Activated CD8-positive, alpha-beta T cell treated with anti-CD3 and anti-CD28 coated beads for 36 hours (primary cell): ENCODE results near the gene MMRN2. TPM values are rescaled to one million over a fixed set of nuclear protein-coding genes. Genes with fewer than 3 reads are reported as not detected.

Source experiments
- ATAC-seq: fragments of 200-7000 bp; cut with Tn5 transposase; one replicate; pipeline ENCODE4 v1.10.0; 2021; ENCODE audit warnings: mild to moderate bottlenecking, moderate library complexity
- CTCF ChIA-PET: fragments of 350-600 bp; sonication (Branson Sonifier 250); formaldehyde crosslinking; loops from one replicate; lab custom pipeline; 2021; ENCODE audit warnings: antibody characterized with exemption; lab: Charles Lee
- POLR2A ChIA-PET: fragments of 350-600 bp; sonication (Branson Sonifier 250); formaldehyde crosslinking; loops from one replicate; lab custom pipeline; 2021; ENCODE audit warnings: antibody characterized with exemption; lab: Charles Lee
- DNase-seq: peaks from one replicate; pipeline ENCODE4 v3.0.0-alpha.2; 2020
- H3K27ac Mint-ChIP-seq: one replicate; pipeline ENCODE4 v1.8.0; 2021; ENCODE audit warnings: mild to moderate bottlenecking, mixed read lengths
- H3K27me3 Mint-ChIP-seq: one replicate; pipeline ENCODE4 v1.8.0; 2021; ENCODE audit warnings: mixed read lengths
- H3K36me3 Mint-ChIP-seq: one replicate; pipeline ENCODE4 v1.8.0; 2021; ENCODE audit warnings: low read depth, mixed read lengths
- H3K4me1 Mint-ChIP-seq: one replicate; pipeline ENCODE4 v1.8.0; 2021; ENCODE audit warnings: low read depth, mixed read lengths
- H3K4me3 Mint-ChIP-seq: one replicate; pipeline ENCODE4 v1.8.0; 2021; ENCODE audit warnings: mild to moderate bottlenecking, moderate library complexity, mixed read lengths
- H3K9me3 Mint-ChIP-seq: one replicate; pipeline ENCODE4 v1.8.0; 2021; ENCODE audit warnings: mixed read lengths
- intact Hi-C: fragments of 100-400 bp; cut with micrococcal nuclease; formaldehyde crosslinking; loops from one replicate; pipeline ENCODE4 v1.10.0; 2022
- total RNA-seq, 2 experiments: library from RNA; stranded (reverse); gene quantifications; one replicate each; pipeline ENCODE4 v1.2.3, GENCODE V29; 2021
- TF ChIP-seq, protein P1 (sequence below): fragments of 200-600 bp; IDR thresholded peaks from one replicate; pipeline ENCODE4 v1.8.0; 2022; ENCODE audit warnings: antibody characterized with exemption, mild to moderate bottlenecking

MMRN2 gene
- total RNA-seq, 2 experiments from 2014 or later = not detected

DNA sequence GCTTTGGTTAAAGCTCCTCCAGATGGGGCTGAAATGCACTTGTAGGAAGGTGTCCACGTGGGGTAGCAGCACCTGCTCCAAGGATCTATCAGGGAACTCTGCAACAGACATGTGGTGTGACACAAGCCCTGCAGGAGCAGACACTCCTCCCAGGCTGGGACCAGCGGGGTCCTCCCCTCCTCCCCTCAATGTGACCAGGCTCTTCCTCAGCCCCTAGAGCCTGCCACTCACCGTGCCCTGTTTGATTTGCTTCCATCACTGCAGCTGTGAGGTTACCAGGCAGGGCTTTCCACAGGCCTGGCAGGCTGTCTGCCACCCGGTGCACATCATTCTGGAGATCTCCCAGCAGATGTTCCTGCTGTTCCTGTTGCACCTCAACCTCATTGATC, 13.4 kb downstream of the MMRN2 start:
- Mint-ChIP-seq H3K36me3 (no peaks in the 10 kb centered on the region), H3K27ac (no peak overlapping the region), H3K27me3 (no peaks in the 10 kb centered on the region), H3K9me3 (no peaks in the 10 kb centered on the region), H3K4me3 (no peak overlapping the region), H3K4me1 (no peaks in the 10 kb centered on the region)
- POLR2A ChIA-PET = no interaction called here
- intact Hi-C loops = no loop called here
- CTCF ChIA-PET = no interaction called here
- TF ChIP-seq, protein P1, sequence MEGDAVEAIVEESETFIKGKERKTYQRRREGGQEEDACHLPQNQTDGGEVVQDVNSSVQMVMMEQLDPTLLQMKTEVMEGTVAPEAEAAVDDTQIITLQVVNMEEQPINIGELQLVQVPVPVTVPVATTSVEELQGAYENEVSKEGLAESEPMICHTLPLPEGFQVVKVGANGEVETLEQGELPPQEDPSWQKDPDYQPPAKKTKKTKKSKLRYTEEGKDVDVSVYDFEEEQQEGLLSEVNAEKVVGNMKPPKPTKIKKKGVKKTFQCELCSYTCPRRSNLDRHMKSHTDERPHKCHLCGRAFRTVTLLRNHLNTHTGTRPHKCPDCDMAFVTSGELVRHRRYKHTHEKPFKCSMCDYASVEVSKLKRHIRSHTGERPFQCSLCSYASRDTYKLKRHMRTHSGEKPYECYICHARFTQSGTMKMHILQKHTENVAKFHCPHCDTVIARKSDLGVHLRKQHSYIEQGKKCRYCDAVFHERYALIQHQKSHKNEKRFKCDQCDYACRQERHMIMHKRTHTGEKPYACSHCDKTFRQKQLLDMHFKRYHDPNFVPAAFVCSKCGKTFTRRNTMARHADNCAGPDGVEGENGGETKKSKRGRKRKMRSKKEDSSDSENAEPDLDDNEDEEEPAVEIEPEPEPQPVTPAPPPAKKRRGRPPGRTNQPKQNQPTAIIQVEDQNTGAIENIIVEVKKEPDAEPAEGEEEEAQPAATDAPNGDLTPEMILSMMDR = no peak
- DNase-seq (no peak), ATAC-seq (no peak)

DNA sequence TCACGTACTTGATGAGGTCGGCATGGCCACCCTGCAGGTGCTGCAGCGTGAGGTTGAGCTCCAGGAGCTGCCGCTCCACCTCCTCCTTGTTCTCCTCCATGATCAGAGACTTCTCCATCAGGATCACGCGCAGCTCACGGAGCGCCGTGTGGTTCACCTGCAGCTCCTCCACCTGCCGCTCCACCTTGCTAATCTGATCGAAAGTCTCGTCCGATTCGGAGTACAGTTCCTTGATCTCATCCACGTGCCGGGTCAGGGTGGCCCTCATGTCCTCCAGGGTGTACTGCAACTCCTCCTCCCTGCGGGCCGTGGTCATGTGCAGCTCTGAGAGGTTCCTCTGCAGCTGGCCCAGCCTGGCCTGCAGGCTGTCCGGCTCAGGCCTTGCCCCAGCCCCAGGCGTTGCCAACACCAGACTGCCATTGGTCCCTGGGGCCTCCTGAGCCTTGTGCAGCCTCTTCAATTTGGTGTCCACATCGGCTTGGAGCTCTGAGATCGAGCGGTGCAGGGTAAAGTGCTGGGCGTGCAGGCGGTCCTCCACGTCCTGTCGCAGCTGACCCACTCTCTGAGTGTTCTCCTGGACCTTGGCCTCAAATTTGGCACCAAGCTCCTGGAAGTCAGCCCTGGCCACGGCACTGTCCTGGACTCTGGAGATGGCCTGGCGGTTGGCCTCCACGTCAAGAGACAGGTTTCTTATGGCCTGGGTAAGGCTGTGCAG, 13.9 kb downstream of the MMRN2 start:
- no peak overlapping the region for H3K4me3 Mint-ChIP-seq
- H3K27me3 Mint-ChIP-seq = no peaks in the 10 kb centered on the region
- TF ChIP-seq, protein P1 = no peak
- H3K27ac Mint-ChIP-seq = no peak overlapping the region
- no peaks in the 10 kb centered on the region for H3K9me3 Mint-ChIP-seq
- intact Hi-C loops = no loop called here
- H3K36me3 Mint-ChIP-seq = no peaks in the 10 kb centered on the region
- H3K4me1 Mint-ChIP-seq = no peaks in the 10 kb centered on the region
- ChIA-PET CTCF (no interaction called here), POLR2A (no interaction called here)
- no peak for DNase-seq
- ATAC-seq = no peak

DNA sequence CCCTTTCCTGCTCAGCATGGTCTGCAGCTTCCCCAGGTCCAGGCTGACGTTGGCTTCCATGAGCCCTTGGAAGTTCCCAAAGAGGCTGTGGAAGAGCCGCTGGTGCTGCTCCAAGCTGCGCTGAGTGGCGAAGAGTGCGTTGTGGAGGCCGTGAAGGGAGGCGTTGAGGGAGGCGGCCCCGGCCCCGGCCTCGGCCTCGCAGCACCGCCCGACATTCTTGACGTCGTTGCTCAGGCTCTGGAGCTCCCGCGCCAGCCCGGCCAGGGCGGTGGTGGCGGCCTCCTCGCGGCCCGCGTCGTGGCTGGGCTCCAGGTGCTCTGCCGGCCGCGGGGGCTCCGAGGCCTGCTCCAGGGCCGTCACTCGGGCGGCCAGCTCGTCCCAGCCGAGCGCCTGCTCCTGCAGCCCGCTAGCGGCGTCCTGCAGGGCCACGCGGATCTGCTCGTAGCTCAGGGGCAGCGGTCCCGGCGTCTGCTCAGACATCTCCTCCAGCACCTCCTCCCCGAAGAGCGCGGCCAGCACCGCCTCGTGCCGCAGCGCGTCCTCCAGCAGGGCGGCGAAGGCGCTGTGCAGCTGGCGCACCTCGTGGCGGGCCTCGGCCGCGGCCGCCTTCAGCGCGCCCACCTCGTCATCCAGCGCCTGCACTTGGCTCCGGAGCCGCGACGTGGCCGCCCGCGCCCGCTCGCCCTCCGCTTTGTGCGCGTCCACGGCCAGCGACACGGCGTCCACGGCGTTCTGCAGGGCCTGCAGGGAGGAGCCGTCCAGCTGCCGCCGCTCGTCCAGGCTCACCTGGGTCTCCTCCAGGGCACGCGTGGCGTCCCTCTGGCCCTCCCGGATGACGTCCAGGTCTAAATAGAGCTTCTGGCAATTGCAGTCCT, 14.7 kb downstream of the MMRN2 start:
- TF ChIP-seq, protein P1 = no peak
- intact Hi-C loops = no loop called here
- Mint-ChIP-seq H3K9me3 (no peaks in the 10 kb centered on the region), H3K27ac (no peak overlapping the region), H3K36me3 (no peaks in the 10 kb centered on the region), H3K27me3 (no peaks in the 10 kb centered on the region), H3K4me1 (no peaks in the 10 kb centered on the region), H3K4me3 (no peak overlapping the region)
- POLR2A ChIA-PET = no interaction called here
- no peak for ATAC-seq
- no peak for DNase-seq
- CTCF ChIA-PET = interaction anchor here (4.1 kb wide), 1 partner anchor 16 kb away, joined by 30 read pairs; the partner anchor contains the start of genes MMRN2 and SNCG

DNA sequence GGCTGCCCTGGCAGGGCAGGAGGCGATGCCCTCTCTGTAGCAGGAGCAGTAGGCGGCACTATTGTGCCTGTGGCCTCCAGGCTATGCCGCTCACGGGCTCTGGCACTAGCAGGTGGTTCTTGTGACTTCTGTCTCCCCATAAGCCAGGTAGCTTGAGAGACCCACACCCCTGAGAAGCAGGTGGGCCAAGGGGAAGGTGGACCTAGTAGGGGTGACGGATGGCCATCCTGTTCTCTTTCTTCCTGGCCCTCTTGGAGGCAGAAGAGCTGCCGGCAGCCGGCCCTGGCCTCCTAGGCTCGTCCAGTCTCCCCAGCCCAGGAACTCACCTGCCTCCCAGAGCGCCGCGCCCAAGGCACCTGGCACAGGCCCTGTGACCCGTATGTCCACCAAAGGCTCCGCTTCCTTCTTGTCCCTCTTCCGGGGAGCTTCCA, 15.4 kb downstream of the MMRN2 start:
- Mint-ChIP-seq H3K27ac (no peak overlapping the region), H3K27me3 (no peaks in the 10 kb centered on the region), H3K4me1 (no peaks in the 10 kb centered on the region), H3K9me3 (no peaks in the 10 kb centered on the region), H3K36me3 (no peaks in the 10 kb centered on the region), H3K4me3 (no peak overlapping the region)
- TF ChIP-seq, protein P1 = no peak
- POLR2A ChIA-PET = no interaction called here
- intact Hi-C loops = no loop called here
- ATAC-seq (no peak), DNase-seq (no peak)
- CTCF ChIA-PET = interaction anchor here (4.1 kb wide), 1 partner anchor 17 kb away, joined by 30 read pairs; the partner anchor contains the start of genes MMRN2 and SNCG

DNA sequence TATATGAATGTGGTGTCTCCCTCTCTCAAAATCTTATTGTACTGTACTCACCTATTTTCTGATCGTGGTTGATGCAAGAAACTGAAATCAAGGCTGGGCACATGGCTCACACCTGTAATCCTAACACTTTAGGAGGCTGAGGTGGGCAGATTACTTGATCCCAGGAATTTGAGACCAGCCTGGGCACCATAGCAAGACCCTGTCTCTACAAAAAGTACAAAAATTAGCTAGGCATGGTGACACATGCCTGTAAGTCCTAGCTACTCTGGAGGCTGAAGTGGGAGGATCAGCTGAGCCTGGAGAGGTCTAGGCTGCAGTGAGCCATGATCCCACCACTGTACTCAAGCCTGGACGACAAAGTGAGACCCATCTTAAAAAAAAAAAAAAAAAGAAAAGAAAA, 16.0 kb downstream of the MMRN2 start:
- no peak for DNase-seq
- intact Hi-C loops = no loop called here
- H3K36me3 Mint-ChIP-seq = no peaks in the 10 kb centered on the region
- H3K27ac Mint-ChIP-seq = no peak overlapping the region
- ChIA-PET CTCF (interaction anchor here (4.1 kb wide), 1 partner anchor 17 kb away, joined by 30 read pairs; the partner anchor contains the start of genes MMRN2 and SNCG), POLR2A (no interaction called here)
- no peak overlapping the region for H3K4me3 Mint-ChIP-seq
- H3K27me3 Mint-ChIP-seq = no peaks in the 10 kb centered on the region
- ATAC-seq = no peak
- TF ChIP-seq, protein P1 = no peak
- H3K9me3 Mint-ChIP-seq = no peaks in the 10 kb centered on the region
- no peaks in the 10 kb centered on the region for H3K4me1 Mint-ChIP-seq
